Measurements from ENCODE around the gene MSX2.

- TF ChIP-seq POLR2AphosphoS5 (IDR thresholded peaks at IDR 0.05; ENCODE audit: borderline replicate concordance, low read depth, low read length), result no peak
- no peak for TF ChIP-seq EZH2 (IDR thresholded peaks at IDR 0.05)
- no peak for TF ChIP-seq FOXP2 (optimal IDR thresholded peaks at IDR 0.05; ENCODE audit: control extremely low read depth, extremely low read length, insufficient read depth)
These were observed 27.7 kb downstream of the MSX2 start for GRCh38 chr5:174752121-174752520.
